Loucy (cell line): ENCODE data around the gene VDAC2.

Experiments used
- EZH2phosphoT487 ChIP-seq: fragments of 200-600 bp; IDR thresholded peaks from 2 replicates; pipeline ENCODE4 v1.6.1; 2018; ENCODE audit warnings: antibody characterized with exemption, mild to moderate bottlenecking, moderate library complexity, borderline replicate concordance
- TF ChIP-seq, protein P1 (sequence below): fragments of 200-600 bp; sonication (generic); conservative IDR thresholded peaks from 2 replicates; pipeline ENCODE4 v1.5.1; 2014; ENCODE audit warnings: mild to moderate bottlenecking, antibody characterized with exemption, low read length

DNA sequence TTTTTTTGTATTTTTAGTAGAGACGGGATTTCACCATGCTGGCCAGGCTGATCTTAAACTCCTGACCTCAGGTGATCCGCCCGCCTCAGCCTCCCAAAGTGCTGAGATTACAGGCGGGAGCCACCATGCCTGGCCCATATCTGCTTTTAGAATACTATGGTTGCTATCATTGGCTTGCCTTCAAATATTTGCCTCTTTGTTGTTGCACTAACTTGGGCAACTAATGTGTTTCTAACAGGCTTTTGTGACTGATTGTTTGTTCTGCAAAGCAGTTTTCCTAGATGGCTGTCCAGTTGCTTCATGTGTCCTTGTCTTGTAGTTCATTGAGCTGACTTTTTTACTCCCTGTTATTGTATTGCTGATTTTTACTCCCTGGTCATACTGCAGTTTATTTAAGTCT lies 9.7 kb downstream of the VDAC2 start:
- TF ChIP-seq, protein P1, sequence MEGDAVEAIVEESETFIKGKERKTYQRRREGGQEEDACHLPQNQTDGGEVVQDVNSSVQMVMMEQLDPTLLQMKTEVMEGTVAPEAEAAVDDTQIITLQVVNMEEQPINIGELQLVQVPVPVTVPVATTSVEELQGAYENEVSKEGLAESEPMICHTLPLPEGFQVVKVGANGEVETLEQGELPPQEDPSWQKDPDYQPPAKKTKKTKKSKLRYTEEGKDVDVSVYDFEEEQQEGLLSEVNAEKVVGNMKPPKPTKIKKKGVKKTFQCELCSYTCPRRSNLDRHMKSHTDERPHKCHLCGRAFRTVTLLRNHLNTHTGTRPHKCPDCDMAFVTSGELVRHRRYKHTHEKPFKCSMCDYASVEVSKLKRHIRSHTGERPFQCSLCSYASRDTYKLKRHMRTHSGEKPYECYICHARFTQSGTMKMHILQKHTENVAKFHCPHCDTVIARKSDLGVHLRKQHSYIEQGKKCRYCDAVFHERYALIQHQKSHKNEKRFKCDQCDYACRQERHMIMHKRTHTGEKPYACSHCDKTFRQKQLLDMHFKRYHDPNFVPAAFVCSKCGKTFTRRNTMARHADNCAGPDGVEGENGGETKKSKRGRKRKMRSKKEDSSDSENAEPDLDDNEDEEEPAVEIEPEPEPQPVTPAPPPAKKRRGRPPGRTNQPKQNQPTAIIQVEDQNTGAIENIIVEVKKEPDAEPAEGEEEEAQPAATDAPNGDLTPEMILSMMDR: no peak
- TF ChIP-seq EZH2phosphoT487: no peak
